ENCODE data around the gene POLR1E. TPM values are rescaled to one million over a fixed set of nuclear protein-coding genes. Genes with fewer than 3 reads are reported as not detected.

Gene POLR1E
- total and polyA plus RNA-seq, 2 donors (not counting 3 experiments of a cell fraction or from before 2014, with no cell fraction given) = 9.0 to 21.2 TPM

DNA sequence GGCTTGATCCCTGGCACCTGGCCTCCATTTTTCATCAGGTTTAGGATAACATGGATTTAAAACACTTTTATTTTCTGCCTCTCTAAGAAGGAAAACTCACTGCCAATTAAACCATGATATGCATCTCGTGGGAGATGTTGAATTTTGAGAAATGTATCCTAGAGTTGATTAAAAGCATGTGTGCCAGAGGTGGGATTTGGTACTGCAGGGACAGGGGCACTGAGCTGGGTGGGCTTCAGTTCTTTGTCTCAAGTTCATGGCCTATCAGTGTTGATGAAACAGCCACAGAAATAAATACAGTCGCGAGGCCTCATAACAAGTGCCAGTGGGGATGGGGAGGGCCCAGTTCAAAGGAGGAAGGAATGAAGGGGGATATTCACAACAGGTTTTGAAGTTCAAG, 34.9 kb downstream of the POLR1E start:
- no peak overlapping the region for H3K9ac ChIP-seq (replicated peaks; ENCODE audit: extremely low read depth, insufficient read depth, low read length)
- FAIRE-seq (no peak), DNase-seq (ENCODE audit: low read depth, low spot score) (no peak)
- intact Hi-C loops (cut with micrococcal nuclease) = no loop called here
- H3K4me2 ChIP-seq (ENCODE audit: insufficient read depth, low read length) = no peak overlapping the region
- no peaks in the 10 kb centered on the region for H4K20me1 ChIP-seq (replicated peaks; ENCODE audit: control insufficient read depth, extremely low read depth, insufficient read depth, low read length)
- H3K4me3 ChIP-seq (replicated peaks in 1 of 3; ENCODE audit: insufficient read depth in 1 of 3, low read depth in 1 of 3, low read length in 3 of 3) = no peak overlapping the region
- no peaks in the 10 kb centered on the region for H3K4me1 ChIP-seq (ENCODE audit: control insufficient read depth, extremely low read depth, insufficient read depth, low read length)
- ChIA-PET POLR2A (no interaction called here), CTCF (interaction anchor here (0.6 to 1.4 kb wide), 3 partner anchors 12 to 262 kb away, joined by 3 to 4 read pairs (median 3); no protein-coding TSS in a partner anchor)
- no TSS peak for BruUV-seq (replicated peaks)
- H3K36me3 ChIP-seq (ENCODE audit: control insufficient read depth in 2 of 2, extremely low read depth in 1 of 2, insufficient read depth in 2 of 2, low read length in 2 of 2) = peaks cover 2 to 24% of the 10 kb centered on the region in 2 experiments
- no peak overlapping the region for H2AFZ ChIP-seq (ENCODE audit: low read depth, low read length)
- H3K27me3 ChIP-seq (ENCODE audit: control insufficient read depth in 2 of 2, insufficient read depth in 2 of 2, low read length in 2 of 2) = no peaks in the 10 kb centered on the region
- H3K9me3 ChIP-seq (replicated peaks; ENCODE audit: control insufficient read depth, insufficient read depth, low read length) = no peaks in the 10 kb centered on the region
- H3K79me2 ChIP-seq (ENCODE audit: control insufficient read depth, insufficient read depth, low read length) = no peaks in the 10 kb centered on the region
- TF ChIP-seq POLR2AphosphoS5 (IDR thresholded peaks at IDR 0.05; ENCODE audit: insufficient read depth, low read depth, low read length) (no peak), EZH2 (IDR thresholded peaks at IDR 0.05; ENCODE audit: borderline replicate concordance, low read depth, low read length, severe bottlenecking) (no peak), JUN (IDR thresholded peaks at IDR 0.05; ENCODE audit: borderline replicate concordance, insufficient read depth, insufficient read length, low read depth) (no peak), POLR2A (IDR thresholded peaks at IDR 0.05; ENCODE audit: low read depth, low read length) (no peak), MYC (IDR thresholded peaks at IDR 0.05; ENCODE audit: low read depth, low read length) (no peak), GATA2 (IDR thresholded peaks at IDR 0.05; ENCODE audit: insufficient read depth, insufficient read length, low read depth, low read length) (no peak), FOS (IDR thresholded peaks at IDR 0.05; ENCODE audit: borderline replicate concordance, insufficient read depth, low read length) (no peak)
- TF ChIP-seq, protein P1, sequence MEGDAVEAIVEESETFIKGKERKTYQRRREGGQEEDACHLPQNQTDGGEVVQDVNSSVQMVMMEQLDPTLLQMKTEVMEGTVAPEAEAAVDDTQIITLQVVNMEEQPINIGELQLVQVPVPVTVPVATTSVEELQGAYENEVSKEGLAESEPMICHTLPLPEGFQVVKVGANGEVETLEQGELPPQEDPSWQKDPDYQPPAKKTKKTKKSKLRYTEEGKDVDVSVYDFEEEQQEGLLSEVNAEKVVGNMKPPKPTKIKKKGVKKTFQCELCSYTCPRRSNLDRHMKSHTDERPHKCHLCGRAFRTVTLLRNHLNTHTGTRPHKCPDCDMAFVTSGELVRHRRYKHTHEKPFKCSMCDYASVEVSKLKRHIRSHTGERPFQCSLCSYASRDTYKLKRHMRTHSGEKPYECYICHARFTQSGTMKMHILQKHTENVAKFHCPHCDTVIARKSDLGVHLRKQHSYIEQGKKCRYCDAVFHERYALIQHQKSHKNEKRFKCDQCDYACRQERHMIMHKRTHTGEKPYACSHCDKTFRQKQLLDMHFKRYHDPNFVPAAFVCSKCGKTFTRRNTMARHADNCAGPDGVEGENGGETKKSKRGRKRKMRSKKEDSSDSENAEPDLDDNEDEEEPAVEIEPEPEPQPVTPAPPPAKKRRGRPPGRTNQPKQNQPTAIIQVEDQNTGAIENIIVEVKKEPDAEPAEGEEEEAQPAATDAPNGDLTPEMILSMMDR (IDR thresholded peaks at IDR 0.05; ENCODE audit: extremely low read depth in 1 of 2, insufficient read depth in 1 of 2, low read depth in 1 of 2, low read length in 2 of 2) = no peak
- TF ChIP-seq, protein P2, sequence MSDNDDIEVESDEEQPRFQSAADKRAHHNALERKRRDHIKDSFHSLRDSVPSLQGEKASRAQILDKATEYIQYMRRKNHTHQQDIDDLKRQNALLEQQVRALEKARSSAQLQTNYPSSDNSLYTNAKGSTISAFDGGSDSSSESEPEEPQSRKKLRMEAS (IDR thresholded peaks at IDR 0.05; ENCODE audit: insufficient read depth, insufficient read length) = no peak
- no peaks in the 10 kb centered on the region for H3K9me1 ChIP-seq (replicated peaks; ENCODE audit: control insufficient read depth, extremely low read depth, insufficient read depth, low read length)
- dilution Hi-C loops (cut with MboI; ENCODE audit: extremely low pct_ligation_motif_present, low sequenced_read_pairs) = no loop called here
- no peak overlapping the region for H3K27ac ChIP-seq (ENCODE audit: insufficient read depth, low read depth, low read length)
